GM23248 (cell line): Measurements from ENCODE around the gene GSAP.

ENCODE experiments used
- EZH2 ChIP-seq: fragments of 200-600 bp; sonication (generic); IDR thresholded peaks from 2 replicates; pipeline ENCODE4 v1.6.1; 2018; ENCODE audit warnings: antibody characterized with exemption, mild to moderate bottlenecking; ENCODE audit not compliant: insufficient read depth, poor library complexity, severe bottlenecking
- EZH2phosphoT487 ChIP-seq: fragments of 200-600 bp; sonication (generic); IDR thresholded peaks from 2 replicates; pipeline ENCODE4 v1.6.1; 2018; ENCODE audit warnings: antibody characterized with exemption, moderate library complexity, mild to moderate bottlenecking, low read depth; ENCODE audit not compliant: insufficient read depth

DNA sequence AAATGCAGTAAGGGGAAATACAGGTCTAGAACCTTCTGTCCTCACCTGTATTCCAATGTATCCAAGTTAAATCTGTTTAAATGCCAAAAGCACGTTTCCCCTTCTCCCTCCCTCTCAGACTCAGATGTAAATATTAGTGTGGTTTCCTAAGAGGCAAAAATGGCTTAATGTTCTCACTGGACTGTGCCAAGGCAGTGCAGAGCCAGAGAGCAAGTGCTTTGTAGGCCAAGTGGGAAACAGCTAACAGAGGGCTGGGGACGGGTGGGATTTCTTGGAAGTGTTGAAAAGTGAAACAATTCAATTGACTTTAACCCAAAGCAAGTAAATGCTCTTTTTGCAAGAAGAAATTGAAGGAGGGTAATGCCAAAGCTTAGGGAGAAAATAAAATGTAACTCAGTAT, 103.1 kb downstream of the GSAP start:
- TF ChIP-seq EZH2 (no peak), EZH2phosphoT487 (no peak)
